ENCODE data around the gene HSD17B3. TPM values are rescaled to one million over a fixed set of nuclear protein-coding genes. Genes with fewer than 3 reads are reported as not detected.

HSD17B3 gene
- total RNA-seq, 1 donor from 2014 or later, result not detected

GRCh38 chr9:96202971-96203780 is 98.8 kb downstream of the HSD17B3 start:
- ChIA-PET CTCF (no interaction called here), POLR2A (no interaction called here)
- Mint-ChIP-seq H3K27ac (no peak overlapping the region), H3K4me1 (no peaks in the 10 kb centered on the region), H3K4me3 (no peak overlapping the region), H3K9me3 (no peaks in the 10 kb centered on the region), H3K27me3 (no peaks in the 10 kb centered on the region), H3K36me3 (ENCODE audit: low read depth) (no peaks in the 10 kb centered on the region)
- intact Hi-C loops (cut with micrococcal nuclease), result no loop called here
- ATAC-seq (ENCODE audit: low read depth) (no peak), DNase-seq (no peak)
- TF ChIP-seq, protein P1, sequence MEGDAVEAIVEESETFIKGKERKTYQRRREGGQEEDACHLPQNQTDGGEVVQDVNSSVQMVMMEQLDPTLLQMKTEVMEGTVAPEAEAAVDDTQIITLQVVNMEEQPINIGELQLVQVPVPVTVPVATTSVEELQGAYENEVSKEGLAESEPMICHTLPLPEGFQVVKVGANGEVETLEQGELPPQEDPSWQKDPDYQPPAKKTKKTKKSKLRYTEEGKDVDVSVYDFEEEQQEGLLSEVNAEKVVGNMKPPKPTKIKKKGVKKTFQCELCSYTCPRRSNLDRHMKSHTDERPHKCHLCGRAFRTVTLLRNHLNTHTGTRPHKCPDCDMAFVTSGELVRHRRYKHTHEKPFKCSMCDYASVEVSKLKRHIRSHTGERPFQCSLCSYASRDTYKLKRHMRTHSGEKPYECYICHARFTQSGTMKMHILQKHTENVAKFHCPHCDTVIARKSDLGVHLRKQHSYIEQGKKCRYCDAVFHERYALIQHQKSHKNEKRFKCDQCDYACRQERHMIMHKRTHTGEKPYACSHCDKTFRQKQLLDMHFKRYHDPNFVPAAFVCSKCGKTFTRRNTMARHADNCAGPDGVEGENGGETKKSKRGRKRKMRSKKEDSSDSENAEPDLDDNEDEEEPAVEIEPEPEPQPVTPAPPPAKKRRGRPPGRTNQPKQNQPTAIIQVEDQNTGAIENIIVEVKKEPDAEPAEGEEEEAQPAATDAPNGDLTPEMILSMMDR (IDR thresholded peaks at IDR 0.05), result no peak

- peaks cover 3% of the 10 kb centered on the region for H3K27me3 Mint-ChIP-seq
- ChIA-PET POLR2A (no interaction called here), CTCF (no interaction called here)
- no peak overlapping the region for H3K4me3 Mint-ChIP-seq
- no peaks in the 10 kb centered on the region for H3K4me1 Mint-ChIP-seq
- DNase-seq (no peak), ATAC-seq (ENCODE audit: low read depth) (no peak)
- H3K27ac Mint-ChIP-seq, result no peak overlapping the region
- TF ChIP-seq, protein P1 (IDR thresholded peaks at IDR 0.05), result no peak
- H3K9me3 Mint-ChIP-seq, result no peaks in the 10 kb centered on the region
- no peaks in the 10 kb centered on the region for H3K36me3 Mint-ChIP-seq (ENCODE audit: low read depth)
- intact Hi-C loops (cut with micrococcal nuclease), result no loop called here
Observed at GRCh38 chr9:96201140-96201539, 100.8 kb downstream of the HSD17B3 start.

GRCh38 chr9:96199006-96199405 is 103.0 kb downstream of the HSD17B3 start:
- no peak for ATAC-seq (ENCODE audit: low read depth)
- intact Hi-C loops (cut with micrococcal nuclease), result no loop called here
- TF ChIP-seq, protein P1 (IDR thresholded peaks at IDR 0.05), result no peak
- H3K9me3 Mint-ChIP-seq, result no peaks in the 10 kb centered on the region
- POLR2A ChIA-PET, result no interaction called here
- H3K27me3 Mint-ChIP-seq, result peaks cover 6% of the 10 kb centered on the region
- no peak overlapping the region for H3K27ac Mint-ChIP-seq
- no peaks in the 10 kb centered on the region for H3K36me3 Mint-ChIP-seq (ENCODE audit: low read depth)
- no peak for DNase-seq
- no peaks in the 10 kb centered on the region for H3K4me1 Mint-ChIP-seq
- CTCF ChIA-PET, result no interaction called here
- H3K4me3 Mint-ChIP-seq, result no peak overlapping the region

- peaks cover 16% of the 10 kb centered on the region for H3K27me3 Mint-ChIP-seq
- DNase-seq, result no peak
- no peaks in the 10 kb centered on the region for H3K4me1 Mint-ChIP-seq
- no peaks in the 10 kb centered on the region for H3K36me3 Mint-ChIP-seq (ENCODE audit: low read depth)
- ChIA-PET CTCF (no interaction called here), POLR2A (no interaction called here)
- H3K27ac Mint-ChIP-seq, result no peak overlapping the region
- ATAC-seq (ENCODE audit: low read depth), result no peak
- peaks cover 7% of the 10 kb centered on the region for H3K9me3 Mint-ChIP-seq
- no peak overlapping the region for H3K4me3 Mint-ChIP-seq
- intact Hi-C loops (cut with micrococcal nuclease), result no loop called here
- TF ChIP-seq, protein P1 (IDR thresholded peaks at IDR 0.05), result no peak
Observed at GRCh38 chr9:96195541-96195940, 106.4 kb downstream of the HSD17B3 start.

DNA sequence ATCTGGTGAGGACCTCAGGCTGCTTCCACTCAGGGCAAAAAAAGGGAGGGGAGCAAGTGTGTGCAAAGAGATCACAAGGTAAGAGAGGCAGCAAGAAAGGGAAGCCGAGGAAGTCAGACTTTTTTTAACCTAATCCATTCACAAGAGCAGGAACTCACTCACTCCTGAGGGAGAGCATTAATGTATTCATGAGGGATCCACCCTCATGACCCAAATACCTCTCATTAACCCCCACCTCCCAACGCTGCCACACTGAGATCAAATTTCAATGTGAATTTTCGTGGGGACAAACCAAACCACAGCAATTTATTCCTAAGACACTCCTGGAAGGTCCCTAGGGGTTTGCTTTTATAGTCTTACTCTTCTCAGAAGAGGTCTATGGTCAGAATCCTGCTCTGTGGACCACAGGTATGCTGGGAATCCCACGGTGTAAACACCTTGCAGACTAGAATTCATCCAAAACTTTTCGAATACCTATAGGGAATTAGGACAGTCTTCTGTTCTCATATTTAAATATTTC is 108.7 kb downstream of the HSD17B3 start:
- CTCF ChIA-PET, result no interaction called here
- POLR2A ChIA-PET, result no interaction called here
- peaks cover 7% of the 10 kb centered on the region for H3K9me3 Mint-ChIP-seq
- no peaks in the 10 kb centered on the region for H3K36me3 Mint-ChIP-seq (ENCODE audit: low read depth)
- ATAC-seq (ENCODE audit: low read depth), result no peak
- peaks cover 17% of the 10 kb centered on the region for H3K27me3 Mint-ChIP-seq
- TF ChIP-seq, protein P1 (IDR thresholded peaks at IDR 0.05), result no peak
- H3K27ac Mint-ChIP-seq, result no peak overlapping the region
- H3K4me3 Mint-ChIP-seq, result no peak overlapping the region
- intact Hi-C loops (cut with micrococcal nuclease), result no loop called here
- no peaks in the 10 kb centered on the region for H3K4me1 Mint-ChIP-seq
- DNase-seq, result no peak

Data from activated B cell treated with CpG ODN at 0.5 μM for 24 hours (primary cell).